Naive thymus-derived CD8-positive, alpha-beta T cell (primary cell): ENCODE measurements around the gene MEPE. TPM values are rescaled to one million over a fixed set of nuclear protein-coding genes. Genes with fewer than 3 reads are reported as not detected.
A peak's percentile ranks its signal among the peaks of the same experiment; 100 is the strongest.

Experiments
- ATAC-seq, 2 donors: fragments of 150-1000 bp; cut with Tn5 transposase in 1 of 2; sonication (Bioruptor Pico), chemical (Tn5 transposase) in 1 of 2; 1 replicate in 1 of 2; 2 replicates in 1 of 2; pipeline ENCODE4 v1.10.0; 2021; ENCODE audit warnings: mild to moderate bottlenecking in 2 of 2, moderate library complexity in 2 of 2
- POLR2A ChIA-PET: fragments of 350-600 bp; sonication (Branson Sonifier 250); formaldehyde crosslinking; loops from one replicate; lab custom pipeline; 2021; ENCODE audit warnings: antibody characterized with exemption; lab: Charles Lee
- DNase-seq, 10 donors: peaks; one replicate each; pipeline versions ENCODE4 v3.0.0 to v3.0.0-alpha.2; 2020 to 2022
- H3K27ac Mint-ChIP-seq, 10 donors: one replicate each; pipeline ENCODE4 v1.8.0; 2020 to 2022; ENCODE audit warnings: mild to moderate bottlenecking in 10 of 10, mixed read lengths in 10 of 10, moderate library complexity in 4 of 10, inconsistent platforms in 1 of 10
- H3K27me3 Mint-ChIP-seq, 5 donors: one replicate each; pipeline ENCODE4 v1.8.0; 2021 to 2022; ENCODE audit warnings: mixed read lengths in 5 of 5
- H3K36me3 Mint-ChIP-seq, 3 donors: one replicate each; pipeline ENCODE4 v1.8.0; 2020 to 2022; ENCODE audit warnings: mixed read lengths in 3 of 3, mild to moderate bottlenecking in 2 of 3, inconsistent platforms in 1 of 3
- H3K4me1 Mint-ChIP-seq, 4 donors: one replicate each; pipeline ENCODE4 v1.8.0; 2021 to 2022; ENCODE audit warnings: mixed read lengths in 4 of 4
- H3K4me3 Mint-ChIP-seq, 10 donors: one replicate each; pipeline ENCODE4 v1.8.0; 2020 to 2022; ENCODE audit warnings: mild to moderate bottlenecking in 10 of 10, mixed read lengths in 10 of 10, moderate library complexity in 6 of 10, inconsistent platforms in 1 of 10
- H3K9me3 Mint-ChIP-seq, 9 donors: one replicate each; pipeline ENCODE4 v1.8.0; 2020 to 2022; ENCODE audit warnings: mixed read lengths in 9 of 9, mild to moderate bottlenecking in 3 of 9, inconsistent platforms in 1 of 9, moderate library complexity in 1 of 9
- polyA plus RNA-seq, 3 donors: library from polyadenylated mRNA; unstranded; fragments of 300-500 nt; fragmentation: Illumina TruSeq; gene quantifications; one replicate each; pipeline ENCODE4 v1.2.3, GENCODE V29; 2021
- total RNA-seq, 8 experiments: library from RNA in 2 of 8; stranded (reverse) in 2 of 8; gene quantifications; one replicate each; pipeline ENCODE4 v1.2.3 and lab custom pipeline; 2021 to 2026

Gene MEPE
- total and polyA plus RNA-seq, 5 experiments from 2014 or later: not detected

- Mint-ChIP-seq H3K4me1 (no peaks in the 10 kb centered on the region), H3K27me3 (peaks cover 5 to 30% (median 15%) of the 10 kb centered on the region in 5 donors), H3K4me3 (no peak overlapping the region), H3K36me3 (no peaks in the 10 kb centered on the region), H3K9me3 (peaks cover 0 to 5% (median 0%) of the 10 kb centered on the region in 9 donors), H3K27ac (peak overlapping the region in 1 of 10 donors; percentile 16)
- ATAC-seq (no peak), DNase-seq (no peak)
- POLR2A ChIA-PET: no interaction called here
Measured at GRCh38 chr4:87823200-87823599, 9.6 kb upstream of the MEPE start.

GRCh38 chr4:87823724-87824123 is 9.0 kb upstream of the MEPE start:
- Mint-ChIP-seq H3K4me1 (no peaks in the 10 kb centered on the region), H3K36me3 (no peaks in the 10 kb centered on the region), H3K27ac (no peak overlapping the region), H3K9me3 (peaks cover 0 to 5% (median 0%) of the 10 kb centered on the region in 9 donors), H3K4me3 (no peak overlapping the region), H3K27me3 (peaks cover 5 to 31% (median 15%) of the 10 kb centered on the region in 5 donors)
- DNase-seq (no peak), ATAC-seq (no peak)
- POLR2A ChIA-PET: no interaction called here

- H3K36me3 Mint-ChIP-seq: no peaks in the 10 kb centered on the region
- POLR2A ChIA-PET: no interaction called here
- DNase-seq (no peak), ATAC-seq (no peak)
- peaks cover 0 to 2% (median 0%) of the 10 kb centered on the region in 9 donors for H3K9me3 Mint-ChIP-seq
- H3K4me3 Mint-ChIP-seq: no peak overlapping the region
- no peaks in the 10 kb centered on the region for H3K4me1 Mint-ChIP-seq
- peaks cover 5 to 31% (median 12%) of the 10 kb centered on the region in 5 donors for H3K27me3 Mint-ChIP-seq
- H3K27ac Mint-ChIP-seq: no peak overlapping the region
Measured at GRCh38 chr4:87824352-87824751, 8.4 kb upstream of the MEPE start.

- Mint-ChIP-seq H3K9me3 (no peaks in the 10 kb centered on the region), H3K4me3 (no peak overlapping the region), H3K4me1 (peaks cover 0 to 2% (median 0%) of the 10 kb centered on the region in 4 donors), H3K27ac (no peak overlapping the region), H3K27me3 (peaks cover 2 to 15% (median 8%) of the 10 kb centered on the region in 5 donors), H3K36me3 (no peaks in the 10 kb centered on the region)
- ATAC-seq (no peak), DNase-seq (no peak)
- POLR2A ChIA-PET: no interaction called here
Measured at GRCh38 chr4:87834401-87834800, 1.6 kb downstream of the MEPE start.

- Mint-ChIP-seq H3K27me3 (peaks cover 2 to 14% (median 6%) of the 10 kb centered on the region in 5 donors), H3K36me3 (no peaks in the 10 kb centered on the region), H3K27ac (no peak overlapping the region), H3K4me1 (peaks cover 0 to 2% (median 0%) of the 10 kb centered on the region in 4 donors), H3K4me3 (no peak overlapping the region), H3K9me3 (no peaks in the 10 kb centered on the region)
- ATAC-seq (no peak), DNase-seq (no peak)
- POLR2A ChIA-PET: no interaction called here
Measured at GRCh38 chr4:87835197-87835596, 2.4 kb downstream of the MEPE start.

GRCh38 chr4:87835743-87836142 is 3.0 kb downstream of the MEPE start:
- Mint-ChIP-seq H3K4me3 (no peak overlapping the region), H3K27me3 (peaks cover 6 to 16% (median 8%) of the 10 kb centered on the region in 5 donors), H3K9me3 (no peaks in the 10 kb centered on the region), H3K4me1 (peaks cover 0 to 2% (median 0%) of the 10 kb centered on the region in 4 donors), H3K36me3 (no peaks in the 10 kb centered on the region), H3K27ac (no peak overlapping the region)
- POLR2A ChIA-PET: no interaction called here
- ATAC-seq: no peak
- DNase-seq: no peak

GRCh38 chr4:87838205-87838604 is 5.4 kb downstream of the MEPE start:
- H3K4me3 Mint-ChIP-seq: no peak overlapping the region
- POLR2A ChIA-PET: no interaction called here
- H3K9me3 Mint-ChIP-seq: no peaks in the 10 kb centered on the region
- DNase-seq: no peak
- H3K27ac Mint-ChIP-seq: no peak overlapping the region
- peaks cover 11 to 26% (median 16%) of the 10 kb centered on the region in 5 donors for H3K27me3 Mint-ChIP-seq
- H3K4me1 Mint-ChIP-seq: peaks cover 0 to 2% (median 0%) of the 10 kb centered on the region in 4 donors
- H3K36me3 Mint-ChIP-seq: no peaks in the 10 kb centered on the region
- ATAC-seq: no peak

- H3K27me3 Mint-ChIP-seq: peaks cover 17 to 34% (median 17%) of the 10 kb centered on the region in 5 donors
- no peaks in the 10 kb centered on the region for H3K36me3 Mint-ChIP-seq
- no peak for ATAC-seq
- H3K4me1 Mint-ChIP-seq: peaks cover 0 to 2% (median 0%) of the 10 kb centered on the region in 4 donors
- no peaks in the 10 kb centered on the region for H3K9me3 Mint-ChIP-seq
- POLR2A ChIA-PET: no interaction called here
- peak in 1 of 10 donors; percentile 12 for DNase-seq
- H3K4me3 Mint-ChIP-seq: no peak overlapping the region
- H3K27ac Mint-ChIP-seq: no peak overlapping the region
Measured at GRCh38 chr4:87838890-87839591, 6.3 kb downstream of the MEPE start.

- no peaks in the 10 kb centered on the region for H3K9me3 Mint-ChIP-seq
- no peak overlapping the region for H3K27ac Mint-ChIP-seq
- H3K4me1 Mint-ChIP-seq: peaks cover 0 to 2% (median 0%) of the 10 kb centered on the region in 4 donors
- H3K4me3 Mint-ChIP-seq: no peak overlapping the region
- POLR2A ChIA-PET: no interaction called here
- no peaks in the 10 kb centered on the region for H3K36me3 Mint-ChIP-seq
- ATAC-seq (no peak), DNase-seq (no peak)
- H3K27me3 Mint-ChIP-seq: peaks cover 14 to 37% (median 18%) of the 10 kb centered on the region in 5 donors
Measured at GRCh38 chr4:87839592-87839946, 6.8 kb downstream of the MEPE start.

- H3K4me1 Mint-ChIP-seq: peaks cover 0 to 2% (median 0%) of the 10 kb centered on the region in 4 donors
- POLR2A ChIA-PET: no interaction called here
- peak overlapping the region in 1 of 10 donors; percentile 35 for H3K27ac Mint-ChIP-seq
- no peak overlapping the region for H3K4me3 Mint-ChIP-seq
- no peaks in the 10 kb centered on the region for H3K9me3 Mint-ChIP-seq
- ATAC-seq: no peak
- H3K27me3 Mint-ChIP-seq: peaks cover 14 to 37% (median 18%) of the 10 kb centered on the region in 5 donors
- DNase-seq: no peak
- H3K36me3 Mint-ChIP-seq: no peaks in the 10 kb centered on the region
Measured at GRCh38 chr4:87840149-87840548, 7.4 kb downstream of the MEPE start.

GRCh38 chr4:87843936-87844335 is 11.2 kb downstream of the MEPE start:
- POLR2A ChIA-PET: no interaction called here

GRCh38 chr4:87844452-87844851 is 11.7 kb downstream of the MEPE start:
- H3K36me3 Mint-ChIP-seq: no peaks in the 10 kb centered on the region
- no peaks in the 10 kb centered on the region for H3K9me3 Mint-ChIP-seq
- H3K4me3 Mint-ChIP-seq: no peak overlapping the region
- ATAC-seq (no peak), DNase-seq (no peak)
- H3K27ac Mint-ChIP-seq: no peak overlapping the region
- POLR2A ChIA-PET: no interaction called here
- H3K27me3 Mint-ChIP-seq: peaks cover 17 to 63% (median 27%) of the 10 kb centered on the region in 5 donors
- peaks cover 2 to 12% (median 5%) of the 10 kb centered on the region in 4 donors for H3K4me1 Mint-ChIP-seq

More at GRCh38 chr4:87843936-87844335, 11.2 kb downstream of the MEPE start:
- Mint-ChIP-seq H3K27ac (no peak overlapping the region), H3K4me1 (peaks cover 3 to 8% (median 4%) of the 10 kb centered on the region in 4 donors), H3K36me3 (no peaks in the 10 kb centered on the region), H3K27me3 (peaks cover 17 to 63% (median 27%) of the 10 kb centered on the region in 5 donors), H3K9me3 (no peaks in the 10 kb centered on the region), H3K4me3 (no peak overlapping the region)
- ATAC-seq (no peak), DNase-seq (no peak)

GRCh38 chr4:87846226-87846625 is 13.5 kb downstream of the MEPE start:
- POLR2A ChIA-PET: no interaction called here
- peaks cover 15 to 52% (median 24%) of the 10 kb centered on the region in 5 donors for H3K27me3 Mint-ChIP-seq
- H3K4me3 Mint-ChIP-seq: no peak overlapping the region
- H3K9me3 Mint-ChIP-seq: no peaks in the 10 kb centered on the region
- no peak overlapping the region for H3K27ac Mint-ChIP-seq
- no peak for ATAC-seq
- no peak for DNase-seq
- H3K36me3 Mint-ChIP-seq: no peaks in the 10 kb centered on the region
- peaks cover 2 to 14% (median 6%) of the 10 kb centered on the region in 4 donors for H3K4me1 Mint-ChIP-seq
